COLO668 (cell line): ENCODE results near the gene ZNF221.
"Not testable (repeated sequence)": the region's sequence is repeated elsewhere in the genome, so short reads cannot be mapped to it uniquely, and the experiment has no call there.

Source experiments
- DNase-seq: peaks from one replicate; lab custom pipeline; 2025; ENCODE audit not compliant: unreplicated experiment; lab: John Stamatoyannopoulos, UW

Gene ZNF221

DNA sequence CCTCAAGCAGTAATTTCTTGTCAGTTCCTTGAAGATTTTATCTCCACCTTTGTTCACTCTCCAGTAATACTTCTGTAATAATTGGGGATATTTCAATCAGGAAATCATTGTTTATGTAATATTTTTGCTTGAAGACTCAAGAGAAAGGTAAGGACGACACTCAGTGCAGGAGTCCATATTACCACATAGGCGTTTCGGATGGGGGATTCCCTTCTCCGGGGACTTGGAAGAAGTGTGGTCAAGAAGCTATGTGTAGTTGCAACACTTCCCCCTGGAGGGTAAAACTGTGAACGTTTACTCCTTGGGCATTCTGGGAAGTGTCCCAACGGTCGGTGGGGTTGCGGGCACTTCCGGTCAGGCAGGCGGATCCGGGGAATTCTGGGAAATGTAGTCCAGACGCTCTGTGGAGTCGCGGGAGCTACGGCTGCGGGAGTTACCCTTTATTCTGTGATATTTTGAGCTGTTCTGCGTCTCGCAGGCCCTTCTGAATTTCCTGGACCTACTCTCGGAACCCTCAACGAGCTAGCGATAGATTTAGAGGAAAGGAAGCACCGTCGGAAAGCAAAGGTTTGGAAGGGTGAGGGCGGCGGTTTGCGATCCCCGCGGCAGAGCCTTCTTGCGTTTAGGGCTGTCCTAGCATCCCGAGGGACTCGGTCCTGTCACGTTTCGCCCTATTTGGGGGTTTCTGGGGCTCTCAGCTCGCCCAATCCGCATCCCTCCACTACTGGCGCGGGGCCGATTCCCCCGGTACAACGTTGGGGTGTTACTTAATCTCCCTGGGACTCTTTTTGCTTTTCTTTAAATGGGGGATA is at the start of gene ZNF221:
Gene ZNF221 (plus strand): TSS at position 395 of the 812 bp plus-strand sequence. CDS start 11,499 bp downstream, outside the sequence.
- peak; percentile 84 for DNase-seq

- no peak for DNase-seq
Observed at GRCh38 chr19:43901395-43902390, 49.3 kb upstream of the ZNF221 start.

GRCh38 chr19:43902399-43902798 is 48.6 kb upstream of the ZNF221 start:
- no peak for DNase-seq

DNA sequence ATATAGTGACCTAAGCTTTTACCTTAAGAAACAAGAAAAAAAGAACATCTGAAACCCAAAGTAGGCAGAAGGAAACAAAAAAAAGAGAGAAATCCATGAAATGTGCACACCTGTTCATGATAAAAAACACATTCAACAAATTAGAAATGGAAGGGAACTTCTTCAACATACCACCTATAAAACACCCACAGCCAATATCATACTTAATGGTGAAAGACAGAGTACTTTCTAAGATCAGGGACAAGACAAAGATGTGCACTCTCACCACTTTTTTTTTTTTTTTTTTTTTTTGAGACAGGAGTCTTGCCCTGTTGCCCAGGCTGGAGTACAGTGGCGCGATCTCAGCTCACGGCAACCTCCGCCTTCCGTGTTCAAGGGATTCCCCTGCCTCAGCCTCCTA is 45.1 kb upstream of the ZNF221 start:
- no peak for DNase-seq

GRCh38 chr19:43906774-43907173 is 44.3 kb upstream of the ZNF221 start:
- DNase-seq = no peak

DNA sequence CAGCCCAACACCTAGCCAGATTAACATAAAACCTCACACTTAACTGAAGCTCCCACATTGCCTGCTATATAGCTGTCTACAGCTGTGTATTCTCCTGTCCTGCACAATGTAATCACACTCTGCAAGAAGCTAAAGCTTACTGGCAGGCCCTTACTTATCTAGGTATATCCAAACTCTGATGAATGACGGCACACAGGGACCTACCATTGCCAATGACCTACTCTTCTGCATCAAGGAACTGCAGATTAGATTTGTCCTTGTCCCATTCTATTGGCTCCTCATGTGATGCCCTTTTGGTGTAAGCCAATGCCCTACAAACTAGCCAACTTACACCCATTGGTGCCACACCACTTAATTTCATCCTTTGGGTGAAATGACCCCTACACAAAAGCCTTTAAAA is 42.4 kb upstream of the ZNF221 start:
- DNase-seq = no peak

GRCh38 chr19:43910884-43911283 is 40.1 kb upstream of the ZNF221 start:
- DNase-seq = no peak

DNA sequence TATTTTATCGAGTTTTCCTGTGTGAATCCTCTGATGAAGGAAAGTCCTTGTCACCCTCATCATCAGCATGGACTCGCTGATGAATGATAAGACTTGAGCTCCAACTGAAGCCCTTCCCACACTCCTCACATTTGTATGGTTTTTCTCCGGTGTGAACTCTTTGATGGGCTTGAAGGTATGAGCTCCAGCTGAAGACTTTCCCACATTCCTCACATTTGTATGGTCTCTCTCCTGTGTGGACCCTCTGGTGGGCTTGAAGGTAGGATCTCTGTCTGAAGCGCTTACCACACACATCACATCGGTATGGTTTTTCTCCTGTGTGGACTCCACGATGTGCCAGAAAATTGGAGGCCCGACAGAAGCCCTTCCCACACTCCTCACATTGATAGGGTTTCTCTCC is 37.6 kb upstream of the ZNF221 start:
- no peak for DNase-seq

GRCh38 chr19:43914051-43914450 is 37.0 kb upstream of the ZNF221 start:
- DNase-seq = no peak

GRCh38 chr19:43923875-43924274 is 27.2 kb upstream of the ZNF221 start:
- no peak for DNase-seq

GRCh38 chr19:43928820-43929219 is 22.2 kb upstream of the ZNF221 start:
- no peak for DNase-seq

GRCh38 chr19:43934055-43934984 is 16.7 kb upstream of the ZNF221 start:
- DNase-seq = no peak

DNA sequence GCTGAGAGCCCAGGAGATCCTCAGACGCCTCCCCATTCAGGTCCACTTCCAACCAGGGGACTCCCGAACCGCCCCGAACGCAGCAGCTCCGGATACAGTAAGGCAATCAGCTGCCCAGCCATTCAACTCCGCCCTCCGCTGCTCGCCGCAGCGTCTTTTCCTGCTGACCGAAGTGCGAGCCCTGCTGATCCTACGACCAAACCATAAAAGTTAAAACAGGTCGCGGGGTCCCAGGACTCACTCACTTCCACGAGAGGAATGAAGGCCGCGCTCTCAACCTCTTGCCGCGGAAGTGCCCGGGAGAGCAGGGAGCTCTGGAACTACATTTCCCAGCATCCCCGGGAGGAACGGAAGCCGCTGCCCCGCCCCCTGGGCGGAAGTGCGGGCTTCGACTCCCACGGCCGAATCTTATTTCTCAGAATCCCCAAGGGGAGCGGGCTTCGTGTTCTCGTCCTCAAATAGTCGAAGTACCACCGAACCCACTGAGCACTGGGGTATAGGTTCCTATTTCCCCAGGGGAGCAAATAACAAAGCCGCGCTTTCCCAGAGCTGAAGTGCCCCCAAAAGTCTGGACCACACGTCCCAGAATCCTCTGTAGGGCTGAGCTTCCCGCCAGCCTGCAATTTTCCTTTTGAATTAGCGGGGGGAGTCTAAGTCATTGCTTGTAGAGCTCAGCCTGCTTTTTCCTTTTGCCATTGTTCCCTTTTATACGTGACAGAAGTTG is 15.9 kb upstream of the ZNF221 start, which contains the start of gene ZNF45:
Gene ZNF45 (minus strand): TSS at position 298 of the 724 bp plus-strand sequence. CDS start 13,097 bp downstream, outside the sequence.
- peak; percentile 91 for DNase-seq

- DNase-seq = no peak
Observed at GRCh38 chr19:43936188-43936587, 14.8 kb upstream of the ZNF221 start.

GRCh38 chr19:43939557-43940260 is 11.3 kb upstream of the ZNF221 start:
- DNase-seq = no peak

- no peak for DNase-seq
Observed at GRCh38 chr19:43940719-43941118, 10.3 kb upstream of the ZNF221 start.

- no peak for DNase-seq
Observed at GRCh38 chr19:43941209-43941608, 9.8 kb upstream of the ZNF221 start.

DNA sequence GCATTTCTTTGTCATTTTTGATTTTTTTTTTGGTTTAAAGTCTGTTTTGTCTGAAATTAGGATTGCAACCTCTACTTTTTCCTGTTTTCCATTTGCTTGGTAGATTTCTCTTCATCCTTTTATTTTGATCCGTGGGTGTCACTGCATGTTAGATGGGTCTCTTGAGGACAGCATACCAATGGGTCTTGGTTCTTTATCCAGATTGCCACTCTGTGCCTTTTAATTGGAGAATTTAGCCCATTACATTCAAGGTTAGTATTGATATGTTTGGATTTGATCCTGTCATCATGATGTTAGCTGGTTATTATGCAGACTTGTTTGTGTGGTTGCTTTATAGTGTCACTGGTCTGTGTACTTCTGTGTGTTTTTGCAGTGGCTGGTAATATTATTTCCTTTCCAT is 3.6 kb upstream of the ZNF221 start:
- not testable (repeated sequence) for DNase-seq

- not testable (repeated sequence) for DNase-seq
Observed at GRCh38 chr19:43949803-43950202, 1.2 kb upstream of the ZNF221 start.
